Stimulated activated CD4-positive, alpha-beta T cell treated with anti-CD3 and anti-CD28 coated beads, Interleukin-1b, Interleukin-23, amount 100 ng/mL, for 4 hours (primary cell): Measurements from ENCODE around the gene CYP2C19.
"Not testable (repeated sequence)": the region's sequence is repeated elsewhere in the genome, so short reads cannot be mapped to it uniquely, and the experiment has no call there.

ENCODE experiments used
- DNase-seq, 2 donors: peaks; one replicate each; pipeline ENCODE4 v3.0.0-alpha.2; 2020; ENCODE audit warnings: low read depth in 2 of 2

Gene CYP2C19

DNA sequence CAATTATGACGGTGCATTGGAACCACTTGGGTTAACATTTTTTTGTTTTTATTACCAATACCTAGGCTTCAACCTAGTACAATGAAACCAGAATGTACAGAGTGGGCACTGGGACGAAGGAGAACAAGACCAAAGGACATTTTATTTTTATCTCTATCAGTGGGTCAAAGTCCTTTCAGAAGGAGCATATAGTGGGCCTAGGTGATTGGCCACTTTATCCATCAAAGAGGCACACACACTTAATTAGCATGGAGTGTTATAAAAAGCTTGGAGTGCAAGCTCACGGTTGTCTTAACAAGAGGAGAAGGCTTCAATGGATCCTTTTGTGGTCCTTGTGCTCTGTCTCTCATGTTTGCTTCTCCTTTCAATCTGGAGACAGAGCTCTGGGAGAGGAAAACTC is at the start of gene CYP2C19:
CYP2C19 (plus strand) TSS at position 289 of the 400 bp plus-strand sequence; CDS start at position 314, 25 bp downstream.
- DNase-seq = no peak

DNA sequence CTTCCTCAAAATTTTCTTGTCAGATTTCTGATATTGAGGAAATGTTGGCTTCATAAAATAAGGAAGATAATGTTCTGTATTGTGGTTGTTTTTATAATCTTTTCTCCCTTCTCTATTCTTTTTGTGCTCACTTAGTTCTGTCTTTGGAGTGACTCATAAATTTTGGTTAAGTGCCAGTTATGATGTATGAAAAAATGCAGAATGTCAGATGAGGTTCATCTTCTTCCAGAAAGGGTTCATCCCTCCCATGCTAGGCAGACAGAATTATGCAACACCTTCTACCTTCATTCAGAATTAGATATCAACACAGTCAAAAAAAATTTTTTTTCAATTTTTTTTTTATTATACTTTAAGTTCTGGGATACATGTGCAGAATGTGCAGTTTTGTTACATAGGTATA is 36.6 kb upstream of the CYP2C19 start:
- no peak for DNase-seq

DNA sequence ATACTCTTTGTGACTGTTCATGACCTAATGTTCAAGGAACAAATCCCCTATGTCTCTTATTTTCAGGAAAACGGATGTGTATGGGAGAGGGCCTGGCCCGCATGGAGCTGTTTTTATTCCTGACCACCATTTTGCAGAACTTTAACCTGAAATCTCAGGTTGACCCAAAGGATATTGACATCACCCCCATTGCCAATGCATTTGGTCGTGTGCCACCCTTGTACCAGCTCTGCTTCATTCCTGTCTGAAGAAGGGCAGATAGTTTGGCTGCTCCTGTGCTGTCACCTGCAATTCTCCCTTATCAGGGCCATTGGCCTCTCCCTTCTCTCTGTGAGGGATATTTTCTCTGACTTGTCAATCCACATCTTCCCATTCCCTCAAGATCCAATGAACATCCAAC is 27.3 kb upstream of the CYP2C19 start:
- no peak for DNase-seq

DNA sequence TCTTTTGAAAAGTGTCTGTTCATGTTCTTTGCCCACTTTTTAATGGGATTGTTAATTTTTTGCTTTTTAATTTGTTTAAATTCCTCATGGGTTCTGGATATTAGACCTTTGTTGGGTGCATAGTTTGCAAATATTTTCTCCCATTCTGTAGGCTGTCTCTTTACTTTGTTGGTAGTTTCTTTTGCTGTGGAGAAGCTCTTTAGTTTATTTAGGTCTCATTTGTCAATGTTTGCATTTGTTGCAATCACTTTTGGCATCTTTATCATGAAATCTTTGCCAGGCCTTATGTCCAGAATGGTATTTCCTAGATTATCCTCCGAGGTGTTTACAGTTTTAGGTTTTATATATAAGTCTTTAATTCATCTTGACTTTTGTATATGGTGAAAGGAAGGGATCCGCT is 23.9 kb upstream of the CYP2C19 start:
- no peak for DNase-seq

DNA sequence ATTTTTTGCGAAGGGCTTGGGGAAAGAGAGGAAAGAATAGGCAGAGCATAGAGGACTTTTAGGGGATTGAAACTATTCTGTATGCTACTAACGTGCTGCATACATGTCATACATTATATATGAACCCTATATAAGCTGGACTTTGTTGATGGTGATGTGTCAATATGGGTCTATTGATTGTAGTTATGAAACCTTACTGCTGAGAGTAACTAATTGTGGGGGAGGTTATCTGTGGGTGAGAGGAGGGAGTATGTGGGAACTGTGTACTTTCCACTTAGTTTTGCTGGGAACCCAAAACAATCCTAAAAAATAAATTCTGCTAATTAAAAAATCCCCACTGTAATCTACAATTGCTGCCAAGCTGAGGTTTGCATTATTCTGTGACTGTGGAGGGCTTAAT is 15.3 kb upstream of the CYP2C19 start:
- DNase-seq = no peak

DNA sequence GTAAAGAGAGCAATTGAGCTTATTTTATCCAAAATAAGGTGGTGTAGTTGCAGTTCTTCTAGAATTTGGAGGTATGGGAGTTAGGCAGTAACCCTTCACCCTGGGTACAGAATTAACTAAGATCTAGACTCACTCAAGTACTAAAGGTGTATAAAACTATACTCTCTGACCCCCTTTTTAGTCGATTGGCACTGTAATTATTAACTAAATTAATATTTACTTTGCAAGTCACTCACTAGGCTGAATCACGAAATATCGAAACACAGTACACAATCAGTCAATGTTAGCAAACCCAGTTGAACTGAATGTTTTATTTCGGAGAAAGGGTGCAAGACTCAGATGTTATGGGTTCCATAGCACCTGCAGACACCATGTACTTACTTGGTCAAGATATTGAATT is 14.6 kb upstream of the CYP2C19 start:
- DNase-seq = no peak

DNA sequence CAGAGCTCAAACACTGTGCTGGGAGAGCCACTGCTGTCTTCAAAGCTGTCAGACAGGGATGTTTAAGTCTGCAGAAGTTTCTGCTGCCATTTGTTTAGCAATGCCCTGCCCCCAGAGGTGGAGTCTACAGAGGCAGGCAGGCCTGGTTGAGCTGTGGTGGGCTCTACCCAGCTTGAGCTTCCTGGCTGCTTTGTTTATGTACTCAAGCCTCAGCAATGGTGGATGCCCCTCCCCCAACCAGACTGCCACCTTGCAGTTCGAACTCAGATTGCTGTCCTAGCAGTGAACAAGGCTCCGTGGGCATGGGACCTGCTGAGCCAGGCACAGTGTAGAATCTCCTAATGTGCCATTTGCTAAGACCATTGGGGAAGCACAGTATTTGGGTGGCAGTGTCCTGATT is 4.6 kb upstream of the CYP2C19 start:
- DNase-seq = no peak

DNA sequence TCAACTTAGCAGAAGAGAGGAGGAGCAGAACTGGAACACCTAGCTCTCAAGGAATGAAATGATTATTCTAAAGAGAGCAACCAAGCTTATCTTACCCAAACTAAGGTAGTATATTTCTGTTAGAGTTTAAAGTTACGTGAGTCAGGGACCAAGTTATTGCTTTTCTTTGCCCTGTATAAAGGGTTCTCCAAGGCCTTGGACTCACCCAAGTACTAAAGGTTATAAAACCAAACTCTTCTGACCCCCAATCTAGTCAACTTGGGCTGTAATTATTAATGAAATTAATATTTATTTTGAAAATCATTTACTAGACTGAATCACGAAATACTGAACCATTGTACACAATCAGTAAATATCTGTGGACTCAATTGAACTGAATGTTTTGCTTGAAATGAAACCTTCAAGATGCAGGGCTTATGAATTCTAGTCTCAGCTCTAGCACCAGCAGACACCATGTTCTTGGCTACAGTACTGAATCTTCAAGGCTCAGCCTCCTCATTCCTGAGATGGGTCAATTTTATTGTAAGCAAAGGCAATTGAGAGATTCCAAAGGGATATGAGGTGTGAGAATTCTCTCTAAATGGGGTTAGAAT is 1.8 kb upstream of the CYP2C19 start:
- no peak for DNase-seq

DNA sequence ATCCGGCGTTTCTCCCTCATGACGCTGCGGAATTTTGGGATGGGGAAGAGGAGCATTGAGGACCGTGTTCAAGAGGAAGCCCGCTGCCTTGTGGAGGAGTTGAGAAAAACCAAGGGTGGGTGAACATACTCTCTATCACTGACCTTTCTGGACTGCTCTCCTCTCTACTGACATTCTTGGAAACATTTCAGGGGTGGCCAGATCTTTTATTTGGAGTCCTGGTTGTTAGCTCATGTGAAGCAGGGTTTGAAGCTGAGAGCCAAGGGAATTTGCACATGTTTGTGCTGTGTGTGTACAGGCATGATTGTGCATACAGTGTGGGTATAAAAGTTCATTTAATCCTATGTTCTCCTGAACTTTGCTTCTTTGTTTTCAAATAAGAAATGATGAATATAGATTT is 12.9 kb downstream of the CYP2C19 start:
- DNase-seq = not testable (repeated sequence)

DNA sequence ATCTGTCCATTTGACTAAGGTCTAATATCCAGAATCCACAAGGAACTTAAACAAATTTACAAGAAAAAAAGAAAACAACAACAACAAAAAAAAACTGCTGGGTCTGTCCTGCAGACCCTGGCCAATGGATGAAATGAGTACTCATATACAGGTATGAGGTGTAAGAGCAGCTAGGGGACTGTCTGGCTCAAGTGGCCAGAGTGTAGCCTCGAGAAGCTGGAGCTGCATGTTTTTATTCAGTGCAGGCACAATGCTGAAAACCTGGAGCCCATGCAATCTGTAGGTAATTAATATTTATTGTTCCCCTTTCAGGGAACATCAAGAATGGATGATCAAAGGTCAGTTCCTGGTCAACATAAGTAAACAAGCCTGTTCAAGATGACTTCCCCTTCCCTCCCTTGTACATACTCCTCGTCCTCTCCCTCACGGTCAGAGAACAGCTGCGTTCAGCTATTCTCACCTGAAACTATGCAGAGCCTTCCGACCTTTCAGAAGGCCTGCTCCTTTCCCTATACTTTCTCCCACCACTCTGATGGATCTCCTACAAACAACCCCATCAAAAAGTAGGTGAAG is 15.5 kb downstream of the CYP2C19 start:
- no peak for DNase-seq

DNA sequence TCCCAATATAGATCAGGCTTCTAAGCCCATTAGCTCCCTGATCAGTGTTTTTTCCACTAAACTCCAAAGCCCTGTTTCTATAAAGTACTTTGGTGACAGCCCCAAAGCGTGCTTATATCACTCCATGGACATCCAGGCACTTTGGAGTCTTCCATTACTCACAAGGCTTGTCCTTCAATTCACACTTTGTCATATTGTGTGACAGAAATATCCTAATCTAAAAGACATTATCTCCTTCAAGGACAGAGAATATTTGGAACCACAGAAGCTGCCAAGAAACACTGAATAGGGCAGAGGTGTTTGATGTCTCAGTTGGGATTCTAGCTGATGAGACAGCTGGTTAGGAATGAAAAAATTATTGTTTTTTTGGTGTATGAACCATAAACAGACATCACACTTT is 18.4 kb downstream of the CYP2C19 start:
- DNase-seq = no peak

DNA sequence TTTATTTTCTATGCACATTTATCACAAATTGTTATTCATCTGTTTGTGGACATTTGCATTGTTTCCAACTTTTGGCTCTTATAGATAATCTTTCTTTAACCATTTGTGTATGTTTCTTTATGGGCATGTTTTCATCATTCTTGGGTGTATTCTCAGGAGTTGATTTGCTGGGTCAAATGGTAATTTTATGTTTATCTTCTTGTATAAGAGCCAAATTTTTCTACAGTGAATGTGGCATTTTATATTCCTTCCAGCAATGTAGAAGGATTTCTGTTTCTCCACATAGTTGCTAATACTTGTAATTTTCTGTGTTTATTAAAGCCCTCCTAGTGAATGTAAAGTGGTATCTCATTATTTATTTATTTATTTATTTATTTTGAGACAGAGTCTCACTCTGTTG is 21.8 kb downstream of the CYP2C19 start:
- no peak for DNase-seq

DNA sequence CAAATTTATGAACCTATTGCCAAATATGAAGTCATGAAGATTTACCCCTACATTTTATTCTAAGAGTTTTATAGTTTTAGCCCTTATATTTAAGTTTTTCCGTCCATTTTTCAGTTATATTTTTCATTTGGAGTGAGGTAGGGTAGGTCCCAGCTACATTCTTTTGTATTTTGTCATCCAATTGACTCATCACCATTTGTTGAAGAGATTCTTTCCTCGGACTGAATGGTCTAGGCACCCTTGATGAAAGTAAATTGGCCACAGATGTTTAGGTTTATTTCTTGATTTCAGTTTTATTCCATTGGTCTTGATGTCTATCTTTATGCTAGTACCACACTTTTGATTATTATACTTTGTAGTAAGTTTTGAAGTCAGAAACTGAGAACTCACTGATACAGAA is 22.7 kb downstream of the CYP2C19 start:
- DNase-seq = no peak

DNA sequence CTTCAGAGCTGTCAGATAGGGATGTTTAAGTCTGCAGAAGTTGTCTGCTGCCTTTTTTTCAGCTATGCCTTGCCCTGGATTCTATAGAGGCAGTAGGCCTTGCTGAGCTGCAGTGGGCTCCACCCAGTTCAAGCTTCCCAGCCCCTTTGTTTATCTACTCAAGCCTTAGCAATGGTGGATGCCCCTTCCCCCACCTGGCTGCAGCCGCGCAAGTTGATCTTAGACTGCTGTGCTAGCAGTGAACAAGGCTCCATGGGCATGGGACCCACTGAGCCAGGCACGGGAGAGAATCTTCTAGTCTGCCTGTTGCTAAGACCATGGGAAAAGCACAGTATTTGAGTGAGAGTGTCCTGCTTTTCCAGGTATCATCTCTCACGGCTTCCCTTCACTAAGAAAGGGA is 38.1 kb downstream of the CYP2C19 start:
- not testable (repeated sequence) for DNase-seq

DNA sequence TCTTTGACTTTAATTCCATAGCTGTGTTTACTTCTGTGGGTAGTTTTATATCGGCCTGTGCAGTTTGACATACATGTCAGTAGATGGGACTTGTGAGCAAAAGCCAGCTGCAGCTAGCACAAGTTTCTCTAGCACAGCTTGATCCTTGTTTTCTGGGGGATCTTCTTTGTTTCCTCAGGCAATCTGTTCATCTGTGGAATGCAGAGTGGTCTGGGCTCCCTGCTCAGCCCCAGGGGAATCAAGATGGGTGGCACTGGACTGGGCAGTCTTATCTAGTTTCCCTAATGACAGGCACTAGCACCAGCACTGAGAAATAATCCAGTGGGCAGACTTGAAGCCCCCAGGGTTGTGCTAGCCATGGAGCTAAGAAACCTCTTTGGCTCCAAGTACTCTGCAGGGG is 40.8 kb downstream of the CYP2C19 start:
- no peak for DNase-seq

DNA sequence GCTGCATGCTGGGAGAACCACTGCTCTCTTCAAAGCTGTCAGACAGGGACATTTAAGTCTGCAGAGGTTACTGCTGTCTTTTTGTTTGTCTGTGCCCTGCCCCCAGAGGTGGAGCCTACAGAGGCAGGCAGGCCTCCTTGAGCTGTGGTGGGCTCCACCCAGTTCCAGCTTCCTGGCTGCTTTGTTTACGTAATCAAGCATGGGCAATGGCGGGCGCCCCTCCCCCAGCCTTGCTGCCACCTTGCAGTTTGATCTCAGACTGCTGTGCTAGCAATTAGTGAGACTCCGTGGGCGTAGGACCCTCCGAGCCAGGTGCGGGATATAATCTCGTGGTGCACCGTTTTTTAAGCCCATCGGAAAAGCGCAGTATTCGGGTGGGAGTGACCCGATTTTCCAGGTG is 67.5 kb downstream of the CYP2C19 start:
- not testable (repeated sequence) for DNase-seq

DNA sequence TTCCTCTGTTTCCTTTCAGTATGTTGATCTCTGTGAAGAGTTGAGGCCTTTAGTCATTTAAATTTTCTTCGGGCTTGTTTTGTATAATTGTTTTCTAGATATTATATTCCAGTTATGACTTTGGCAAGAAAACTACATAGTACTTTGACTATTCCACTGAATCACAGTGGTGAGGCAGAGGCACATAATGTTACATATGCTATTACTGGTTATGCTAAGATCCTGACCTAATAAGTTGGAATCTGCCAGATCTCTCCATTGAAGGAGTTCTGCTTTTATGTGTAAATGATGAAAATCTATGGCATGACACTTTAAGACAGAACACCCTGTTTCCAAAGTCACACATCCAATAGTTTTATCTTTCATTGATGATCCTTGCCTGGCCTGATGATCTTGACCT is 83.7 kb downstream of the CYP2C19 start:
- DNase-seq = no peak

DNA sequence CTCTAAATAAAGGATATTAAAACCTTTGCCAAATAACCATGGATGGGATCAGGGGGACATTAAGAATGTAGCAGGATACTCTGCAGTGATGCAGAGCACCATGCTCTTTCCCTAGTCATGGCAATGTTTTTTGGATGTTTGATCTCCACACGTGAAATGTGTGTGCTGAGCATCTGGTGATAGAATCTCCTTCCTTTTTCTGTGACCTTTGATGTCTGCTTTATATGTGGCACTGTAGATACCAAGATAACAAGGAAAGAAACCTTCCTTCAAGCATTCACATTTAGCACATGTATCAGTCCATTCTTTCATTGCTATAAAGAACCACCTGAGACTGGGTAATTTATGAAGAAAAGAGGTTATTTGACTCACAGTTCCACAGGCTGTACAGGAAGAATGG is 88.3 kb downstream of the CYP2C19 start:
- DNase-seq = no peak

DNA sequence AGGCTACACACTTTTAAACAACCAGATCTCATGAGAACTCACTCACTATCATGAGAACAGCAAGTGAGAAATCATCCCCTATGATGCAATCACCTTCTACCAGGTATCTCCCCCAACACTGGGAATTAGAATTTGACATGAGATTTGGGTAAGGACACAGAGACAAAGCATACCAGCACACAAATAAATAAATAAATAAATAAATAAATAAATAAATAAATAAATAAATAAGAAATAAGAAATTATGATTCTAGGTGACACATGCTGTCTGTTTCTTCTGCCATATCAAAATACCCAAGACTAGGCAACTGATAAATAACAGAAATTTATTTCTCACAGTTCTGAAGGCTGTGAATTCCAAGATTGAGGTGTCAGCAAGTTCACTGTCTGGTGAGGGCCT is 88.8 kb downstream of the CYP2C19 start:
- DNase-seq = no peak

DNA sequence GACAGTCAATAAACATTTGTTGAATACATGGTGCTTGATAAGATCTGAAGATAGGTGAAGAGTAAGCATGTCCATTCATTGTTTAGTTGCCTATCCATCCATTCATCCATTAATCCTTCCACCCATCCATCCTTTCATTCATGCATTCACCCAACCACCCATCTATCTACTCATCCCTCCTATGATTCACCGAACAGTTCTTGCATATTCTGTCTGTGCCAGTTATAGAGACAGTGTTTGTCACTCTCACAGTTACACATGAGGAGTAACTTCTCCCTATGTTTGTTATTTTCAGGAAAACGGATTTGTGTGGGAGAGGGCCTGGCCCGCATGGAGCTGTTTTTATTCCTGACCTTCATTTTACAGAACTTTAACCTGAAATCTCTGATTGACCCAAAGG is 90.0 kb downstream of the CYP2C19 start:
- no peak for DNase-seq

DNA sequence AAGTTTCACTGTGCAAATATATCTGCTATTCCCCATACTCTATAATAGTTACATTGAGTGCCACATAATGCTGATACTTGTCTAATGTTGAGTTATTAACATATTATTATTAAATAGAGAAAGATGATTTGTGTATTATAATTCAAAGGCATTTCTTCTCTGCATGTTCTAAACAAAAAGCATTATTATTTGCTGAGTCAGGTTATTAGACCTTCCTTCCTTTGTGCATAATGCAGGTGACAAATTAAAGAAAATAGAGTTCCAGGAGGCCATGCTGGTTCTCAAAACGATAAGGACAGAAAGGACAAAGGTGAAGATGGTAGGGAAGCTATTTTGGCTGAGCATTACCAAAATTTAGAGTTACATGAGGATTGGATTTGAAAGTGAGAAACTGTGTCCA is 90.6 kb downstream of the CYP2C19 start:
- DNase-seq = no peak

DNA sequence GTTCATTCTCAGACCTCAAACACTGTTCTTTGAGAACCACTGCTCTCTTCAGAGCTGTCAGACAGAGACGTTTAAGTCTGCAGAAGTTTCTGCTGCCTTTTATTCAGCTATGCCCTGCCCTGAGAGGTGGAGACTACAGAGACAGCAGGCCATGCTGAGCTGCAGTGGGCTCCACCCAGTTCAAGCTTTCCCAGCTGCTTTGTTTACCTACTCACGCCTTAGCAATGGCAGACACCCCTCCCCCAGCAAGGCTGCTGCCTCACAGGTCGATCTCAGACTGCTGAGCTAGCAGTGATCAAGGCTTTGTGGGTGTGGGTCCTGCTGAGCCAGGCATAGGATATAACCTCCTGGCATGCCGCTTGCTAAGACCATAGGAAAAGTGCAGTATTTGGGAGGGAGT is 95.5 kb downstream of the CYP2C19 start:
- DNase-seq = no peak

DNA sequence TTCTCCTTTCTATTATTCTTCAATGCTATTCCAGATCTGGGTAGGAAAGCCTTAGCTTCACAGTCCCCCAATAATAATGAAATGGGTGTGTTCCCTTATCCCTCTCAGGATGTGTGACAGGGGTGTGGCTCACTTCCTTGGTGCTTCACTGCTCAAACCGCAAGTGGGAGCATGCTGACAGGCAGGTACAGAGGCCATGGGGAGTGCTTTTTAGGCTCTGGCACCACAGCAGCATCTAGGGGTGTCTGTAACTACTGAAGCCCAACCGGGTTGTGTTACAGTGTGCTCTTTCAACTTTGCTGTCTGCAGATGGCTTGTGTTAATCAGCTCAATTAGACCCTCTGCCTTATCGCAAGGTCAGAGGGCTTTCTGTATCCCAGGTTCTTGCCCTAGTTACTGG is 96.6 kb downstream of the CYP2C19 start:
- no peak for DNase-seq

DNA sequence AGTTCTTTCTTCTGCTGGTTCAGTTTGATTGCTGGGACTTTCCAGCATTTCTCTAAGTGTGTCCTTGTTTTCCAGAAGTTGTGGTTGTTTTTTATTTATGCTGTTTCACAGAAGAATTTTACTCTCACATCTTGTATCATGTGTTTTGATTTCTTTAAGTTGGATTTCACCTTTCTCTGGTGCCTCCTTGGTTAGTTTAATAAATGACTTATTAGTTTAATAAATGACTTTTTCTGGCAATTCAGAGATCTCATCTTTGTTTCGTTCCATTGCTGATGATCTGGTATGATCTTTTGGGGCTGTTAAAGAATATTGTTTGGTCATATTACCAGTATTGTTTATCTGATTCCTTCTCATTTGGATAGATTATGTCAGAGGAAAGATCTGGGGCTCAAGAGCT is 116.2 kb downstream of the CYP2C19 start:
- DNase-seq = no peak
